ENCODE measurements around the gene FANCG.

FANCG gene

GRCh38 chr9:35071814-35072460 is 7.8 kb downstream of the FANCG start:
- Histone ChIP-seq H3K4me3 (ENCODE audit: low read depth, low read length) (peak overlapping the region; percentile 84), H3K4me1 (ENCODE audit: control insufficient read depth, insufficient read depth, low read length) (peaks cover 3% of the 10 kb centered on the region; the same call in 1 of the 2 replicates), H3K36me3 (ENCODE audit: control insufficient read depth in 2 of 2, insufficient read depth in 1 of 2, low read length in 2 of 2) (peaks cover 0 to 84% of the 10 kb centered on the region in 2 experiments; a peak in 2 of 3 replicates), H3K27ac (ENCODE audit: extremely low read depth, low read depth, low read length) (peak overlapping the region; percentile 96), H3K9me3 (ENCODE audit: control insufficient read depth, insufficient read depth, low read depth, low read length) (no peaks in the 10 kb centered on the region)
- POLR2A ChIA-PET, result interaction anchor here (0.6 to 5.2 kb wide), 24 partner anchors 9 to 660 kb away, joined by 3 to 48 read pairs (median 5); partner anchors contain the start of genes ATOSB, CREB3, FANCG and PIGO
- CTCF ChIA-PET, result interaction anchor here (0.5 to 1.7 kb wide), 11 partner anchors 9 to 514 kb away, joined by 3 to 5 read pairs (median 3); partner anchors contain the start of genes PIGO and STOML2
- TF ChIP-seq TSHZ1 (tag by site-specific recombination; IDR thresholded peaks at IDR 0.05; ENCODE audit: borderline replicate concordance), result peak; percentile 4; the same call in 1 of the 2 replicates
- TF ChIP-seq SP2 (tag by site-specific recombination; IDR thresholded peaks at IDR 0.05), result peak; percentile 79
- TF ChIP-seq ZBTB11 (tag by site-specific recombination; conservative IDR thresholded peaks at IDR 0.05; ENCODE audit: low read depth), result 0 out of 2 replicates have a peak, but pooled peaks have one; percentile 49
- TF ChIP-seq ZNF692 (tag by site-specific recombination; IDR thresholded peaks at IDR 0.05), result peak; percentile 86
- no peak for TF ChIP-seq ELK4 (IDR thresholded peaks at IDR 0.05; ENCODE audit: borderline replicate concordance, low read depth, low read length)
- peak; percentile 95 for TF ChIP-seq ZBTB20 (tag by site-specific recombination; IDR thresholded peaks at IDR 0.05)
- no peak for TF ChIP-seq ZNF302 (tag by site-specific recombination; IDR thresholded peaks at IDR 0.05; ENCODE audit: low read depth)
- 0 out of 2 replicates have a peak, but pooled peaks have one; percentile 15 for TF ChIP-seq ZNF398 (tag by site-specific recombination; IDR thresholded peaks at IDR 0.05)
- no peak for TF ChIP-seq ZNF266 (tag by site-specific recombination; IDR thresholded peaks at IDR 0.05; ENCODE audit: low read depth)
- no peak for TF ChIP-seq BCL11B (tag by site-specific recombination; IDR thresholded peaks at IDR 0.05; ENCODE audit: low read depth)
- no peak for TF ChIP-seq ZBTB6 (tag by site-specific recombination; IDR thresholded peaks at IDR 0.05)
- TF ChIP-seq PATZ1 (tag by site-specific recombination; IDR thresholded peaks at IDR 0.05), result peak; percentile 77
- TF ChIP-seq KLF9 (tag by site-specific recombination; IDR thresholded peaks at IDR 0.05; ENCODE audit: low read depth), result peak; percentile 86
- TF ChIP-seq ZNF707 (tag by site-specific recombination; IDR thresholded peaks at IDR 0.05), result no peak
- no peak for TF ChIP-seq ZNF140 (tag by site-specific recombination; IDR thresholded peaks at IDR 0.05)
- TF ChIP-seq ZSCAN30 (tag by site-specific recombination; IDR thresholded peaks at IDR 0.05), result peak; percentile 35; the same call in 1 of the 2 replicates
- peak; percentile 21; the same call in 1 of the 2 replicates for TF ChIP-seq ZNF501 (tag by site-specific recombination; IDR thresholded peaks at IDR 0.05)
- peak; percentile 62 for TF ChIP-seq GLIS2 (tag by site-specific recombination; IDR thresholded peaks at IDR 0.05)
- no peak for TF ChIP-seq ZNF324 (tag by site-specific recombination; IDR thresholded peaks at IDR 0.05)
- no peak for TF ChIP-seq ZFP3 (tag by site-specific recombination; IDR thresholded peaks at IDR 0.05; ENCODE audit: low read depth)
- no peak for TF ChIP-seq ZNF621 (tag by site-specific recombination; IDR thresholded peaks at IDR 0.05)

All from HEK293 (cell line).